ENCODE measurements around the gene TBCK.

The TBCK gene

DNA sequence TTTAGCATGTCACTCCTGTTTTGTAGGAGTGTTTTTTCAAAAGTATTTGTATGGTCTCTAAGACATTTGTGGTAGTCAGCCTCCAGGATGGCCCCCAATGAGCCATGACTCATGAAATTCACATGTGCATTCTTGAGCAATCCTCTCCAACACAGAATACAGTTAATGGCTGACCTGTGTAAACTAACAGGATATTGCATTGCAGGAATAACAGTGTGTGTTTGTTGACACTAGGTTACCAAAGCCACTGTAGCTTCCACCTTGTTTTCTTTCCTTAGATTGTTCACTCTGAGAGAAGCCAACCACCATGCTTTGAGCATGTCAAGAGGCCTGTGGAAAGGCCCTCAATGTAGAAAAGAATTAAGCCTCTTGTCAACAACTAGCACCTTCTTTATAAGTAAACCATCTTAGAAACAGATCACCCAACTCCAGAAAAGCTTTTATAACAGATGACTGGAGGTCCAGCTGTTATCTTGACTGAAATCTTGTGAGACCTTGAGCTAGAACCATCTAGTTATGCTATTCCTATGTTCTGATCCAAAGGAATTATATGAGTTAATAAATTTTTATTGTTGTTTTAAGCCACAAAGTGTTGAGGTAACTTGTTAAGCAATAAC is 28.5 kb downstream of the TBCK start:
- peak; percentile 52 for DNase-seq (ENCODE audit: low spot score)

DNA sequence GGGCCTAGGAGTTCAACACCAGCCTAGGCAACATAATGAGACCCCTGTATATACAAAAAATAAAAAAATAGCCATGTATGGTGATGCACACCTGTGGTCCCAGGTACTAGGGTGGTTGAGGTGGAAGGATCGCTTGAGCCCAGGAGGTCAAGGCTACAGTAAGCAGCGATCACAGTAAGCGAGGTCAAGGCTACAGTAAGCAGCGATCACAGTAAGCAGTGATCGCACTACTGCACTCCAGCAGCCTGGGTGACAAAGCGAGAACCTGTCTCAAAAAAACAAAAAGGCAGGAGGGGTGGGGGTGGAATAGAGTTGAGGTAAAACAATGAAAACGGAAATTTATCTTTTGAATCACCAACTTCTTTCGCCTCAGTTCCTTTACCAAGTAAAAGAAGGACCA is 29.4 kb downstream of the TBCK start:
- no peak for DNase-seq (ENCODE audit: low spot score)

DNA sequence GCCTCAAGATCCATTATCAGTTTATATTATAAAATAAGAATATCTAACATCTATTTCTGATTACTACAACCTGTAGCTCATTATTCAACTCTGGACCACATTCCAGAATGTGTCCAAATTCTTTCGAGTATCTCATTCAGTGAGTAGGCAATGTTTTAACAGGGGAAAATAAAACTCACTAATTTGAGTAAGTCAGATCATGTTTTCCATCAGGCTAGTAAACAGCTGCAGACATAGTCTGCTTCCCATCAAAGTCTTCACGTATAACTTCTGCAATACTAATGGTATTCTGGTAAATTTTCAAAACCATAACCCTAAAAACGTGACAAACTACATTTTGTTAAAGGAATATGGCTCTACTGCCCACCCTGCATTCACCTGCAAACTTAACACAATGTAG is 31.8 kb downstream of the TBCK start:
- DNase-seq (ENCODE audit: low spot score): no peak

DNA sequence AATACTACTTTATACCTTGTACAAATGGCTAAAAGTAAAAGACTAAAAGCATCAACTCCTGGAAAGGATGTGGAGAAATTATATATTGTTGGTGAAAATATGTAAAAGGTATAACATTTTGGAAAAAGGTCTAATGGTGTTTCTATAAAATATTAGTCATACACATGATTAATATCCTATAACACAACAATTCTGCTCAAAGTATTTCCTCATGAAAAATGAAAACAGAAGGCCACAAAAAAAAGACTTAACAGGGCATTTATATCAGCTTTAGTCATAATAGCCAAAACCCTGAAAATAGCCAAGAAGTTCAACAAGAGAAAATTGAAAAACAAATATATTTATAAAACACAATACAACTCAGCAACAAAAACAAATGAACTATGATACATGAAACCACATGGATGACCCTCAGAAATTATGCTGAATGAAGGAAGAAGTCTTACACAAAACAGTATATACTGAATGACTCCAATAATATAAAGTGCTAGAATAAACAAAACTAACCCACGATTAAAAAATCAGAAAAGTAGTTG is 38.8 kb downstream of the TBCK start:
- DNase-seq (ENCODE audit: low spot score): no peak

DNA sequence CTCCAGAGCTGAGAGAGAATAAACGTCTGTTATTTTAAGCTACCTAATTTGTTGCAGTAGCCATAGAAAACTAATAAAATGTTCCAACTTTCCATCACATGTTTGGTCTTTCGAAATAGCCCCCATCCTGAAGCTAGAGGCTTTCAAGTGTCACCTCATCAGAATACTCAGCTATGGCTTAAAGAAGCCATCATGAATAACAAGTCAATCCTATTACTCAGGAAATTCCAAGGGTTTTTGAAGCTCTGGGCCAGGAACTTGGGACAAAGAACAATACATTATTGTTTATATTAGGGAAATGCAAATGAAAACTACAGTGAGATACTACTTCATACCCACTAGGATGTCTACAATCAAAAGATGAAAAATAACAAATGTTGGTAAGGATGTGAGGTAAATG is 42.2 kb downstream of the TBCK start:
- no peak for DNase-seq (ENCODE audit: low spot score)

DNA sequence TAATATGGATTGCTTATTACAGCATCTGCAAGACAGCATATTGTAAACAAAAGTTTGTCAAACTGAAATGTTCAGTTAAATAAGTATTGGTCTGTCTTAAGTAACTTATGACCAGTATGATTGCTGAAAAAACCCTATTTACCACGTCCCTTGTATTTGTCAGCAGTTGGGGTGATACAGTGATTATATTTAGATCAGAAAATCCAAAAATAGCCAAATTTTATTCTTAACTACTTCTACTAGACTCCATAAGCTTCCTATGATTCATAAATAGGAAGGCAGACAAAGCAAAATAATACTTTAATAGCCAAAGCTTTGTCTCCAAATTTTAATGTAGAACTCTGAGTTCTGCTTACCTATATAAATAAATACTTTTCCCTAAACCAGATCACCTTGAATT is 45.3 kb downstream of the TBCK start:
- no peak for DNase-seq (ENCODE audit: low spot score)

DNA sequence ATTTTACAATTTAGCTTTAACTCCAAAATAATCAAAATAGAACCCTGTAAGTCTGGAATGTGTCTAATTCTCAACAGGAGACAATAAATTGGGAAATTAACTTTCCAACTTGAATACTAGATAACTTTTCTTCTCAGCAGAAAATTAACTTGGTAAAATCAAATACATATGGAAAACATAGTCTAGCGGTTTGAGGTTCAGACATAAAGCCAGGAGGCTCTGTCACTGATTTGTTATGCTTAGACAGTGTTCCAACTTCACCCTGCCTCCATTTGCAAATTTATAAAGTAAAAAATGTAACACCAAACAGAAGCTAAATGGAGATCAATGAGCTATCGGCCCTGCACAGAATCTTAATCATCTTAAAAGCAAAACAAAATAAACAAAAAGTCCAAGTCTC is 46.3 kb downstream of the TBCK start:
- no peak for DNase-seq (ENCODE audit: low spot score)

DNA sequence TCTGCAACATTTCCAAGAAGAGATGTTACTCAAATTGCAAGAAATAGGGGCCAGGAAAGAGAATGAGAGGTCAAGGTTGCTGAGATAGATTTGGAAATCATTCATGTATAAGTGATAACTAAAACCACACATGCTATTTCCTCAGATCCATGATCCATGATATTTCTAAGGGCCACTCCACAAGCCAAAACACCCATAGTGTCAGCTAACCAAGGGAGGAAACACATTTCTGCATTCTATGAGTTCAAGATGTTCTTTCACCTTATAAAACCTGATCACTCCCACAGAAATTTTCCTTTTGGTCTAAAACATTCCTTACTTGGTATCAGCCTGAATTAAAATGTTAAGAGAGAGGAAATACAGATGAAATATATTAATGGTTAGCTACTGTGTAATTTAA is 47.2 kb downstream of the TBCK start:
- no peak for DNase-seq (ENCODE audit: low spot score)

DNA sequence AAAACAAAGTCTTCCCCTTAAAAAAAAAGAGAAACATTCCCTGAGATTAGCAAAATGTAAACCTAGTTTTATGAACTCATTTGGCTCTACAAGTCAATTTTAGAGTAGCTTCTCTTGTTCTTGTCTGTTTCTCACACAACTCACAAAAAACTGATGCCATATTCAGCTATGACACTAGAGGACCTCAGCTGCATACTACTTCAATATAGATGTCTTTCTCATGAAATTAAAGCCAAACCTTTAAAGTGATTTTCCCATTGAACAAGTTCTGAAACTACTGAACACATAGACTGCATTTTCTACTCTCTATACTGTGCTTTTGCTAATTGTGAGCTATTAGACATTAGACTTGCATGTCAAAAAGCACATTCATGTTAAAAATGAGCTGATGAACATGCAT is 49.8 kb downstream of the TBCK start:
- DNase-seq (ENCODE audit: low spot score): peak; percentile 46

DNA sequence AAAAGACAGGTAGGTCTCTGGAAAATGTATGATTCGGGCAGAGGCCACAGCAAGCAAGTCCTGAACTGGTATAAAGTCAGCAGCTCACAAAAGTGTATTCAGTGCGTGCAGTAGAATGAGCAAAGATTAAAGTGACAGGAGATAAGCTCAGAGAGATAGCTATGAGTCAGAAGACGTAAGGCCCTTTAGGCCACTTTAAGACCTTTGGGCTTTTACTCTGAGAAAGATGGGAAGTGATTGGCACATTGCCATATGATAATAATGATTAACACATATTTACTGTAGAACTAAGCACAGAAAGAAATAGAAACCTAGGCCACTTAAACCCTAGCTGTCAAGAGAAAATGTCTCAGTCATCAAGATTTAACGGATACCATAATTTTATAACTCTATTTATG is 51.7 kb downstream of the TBCK start:
- DNase-seq (ENCODE audit: low spot score): no peak

DNA sequence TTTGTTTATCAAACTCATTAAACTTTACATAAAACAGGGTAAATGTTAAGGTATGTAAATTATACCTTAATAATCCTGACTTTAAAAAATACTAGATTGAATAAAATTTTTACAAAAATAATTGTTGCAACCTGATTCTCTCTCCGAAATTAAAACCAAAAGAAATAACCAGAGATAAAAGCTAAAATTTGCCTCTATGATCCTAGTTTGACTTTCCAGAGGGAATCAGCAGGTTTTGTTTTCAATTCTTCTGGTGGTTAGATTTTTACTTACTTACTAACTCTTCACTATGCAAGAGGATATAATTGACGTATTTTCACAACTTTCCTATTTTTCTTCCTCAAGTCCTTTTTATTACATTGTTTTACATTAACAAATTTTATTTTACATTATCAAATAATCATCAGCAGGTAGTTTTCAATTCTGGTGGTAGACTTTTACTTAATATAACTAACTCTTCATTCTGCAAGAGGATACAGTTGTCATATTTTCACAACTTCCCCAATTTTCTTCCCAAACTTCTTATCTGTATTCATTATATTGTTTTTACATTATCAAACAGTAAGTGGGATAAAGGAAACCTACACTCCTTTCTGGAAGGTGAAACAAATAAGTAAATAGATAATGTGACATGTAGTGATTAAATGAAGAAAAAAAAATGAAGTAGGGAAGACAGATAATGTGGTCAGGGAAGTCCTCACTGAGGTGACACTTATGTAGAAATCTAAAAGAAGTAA is 52.2 kb downstream of the TBCK start:
- no peak for DNase-seq (ENCODE audit: low spot score)

DNA sequence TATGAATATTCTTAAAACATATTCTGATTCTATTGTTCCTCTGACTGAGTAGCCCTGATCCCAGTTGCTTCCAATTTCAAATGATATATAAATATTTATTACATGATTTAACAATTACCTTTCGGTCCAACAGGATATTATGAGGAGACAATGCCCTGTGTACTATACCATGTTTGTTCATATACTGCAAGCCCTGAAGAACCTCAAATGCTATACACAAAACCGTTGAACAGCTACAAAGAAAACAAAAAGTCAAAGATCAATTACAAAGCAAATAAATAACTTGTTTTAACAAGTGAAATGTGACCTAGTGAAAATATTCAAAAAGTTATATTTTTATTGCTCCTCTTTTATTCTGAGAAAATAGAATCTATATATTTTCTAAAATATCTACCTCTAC is 54.0 kb downstream of the TBCK start:
- no peak for DNase-seq (ENCODE audit: low spot score)

DNA sequence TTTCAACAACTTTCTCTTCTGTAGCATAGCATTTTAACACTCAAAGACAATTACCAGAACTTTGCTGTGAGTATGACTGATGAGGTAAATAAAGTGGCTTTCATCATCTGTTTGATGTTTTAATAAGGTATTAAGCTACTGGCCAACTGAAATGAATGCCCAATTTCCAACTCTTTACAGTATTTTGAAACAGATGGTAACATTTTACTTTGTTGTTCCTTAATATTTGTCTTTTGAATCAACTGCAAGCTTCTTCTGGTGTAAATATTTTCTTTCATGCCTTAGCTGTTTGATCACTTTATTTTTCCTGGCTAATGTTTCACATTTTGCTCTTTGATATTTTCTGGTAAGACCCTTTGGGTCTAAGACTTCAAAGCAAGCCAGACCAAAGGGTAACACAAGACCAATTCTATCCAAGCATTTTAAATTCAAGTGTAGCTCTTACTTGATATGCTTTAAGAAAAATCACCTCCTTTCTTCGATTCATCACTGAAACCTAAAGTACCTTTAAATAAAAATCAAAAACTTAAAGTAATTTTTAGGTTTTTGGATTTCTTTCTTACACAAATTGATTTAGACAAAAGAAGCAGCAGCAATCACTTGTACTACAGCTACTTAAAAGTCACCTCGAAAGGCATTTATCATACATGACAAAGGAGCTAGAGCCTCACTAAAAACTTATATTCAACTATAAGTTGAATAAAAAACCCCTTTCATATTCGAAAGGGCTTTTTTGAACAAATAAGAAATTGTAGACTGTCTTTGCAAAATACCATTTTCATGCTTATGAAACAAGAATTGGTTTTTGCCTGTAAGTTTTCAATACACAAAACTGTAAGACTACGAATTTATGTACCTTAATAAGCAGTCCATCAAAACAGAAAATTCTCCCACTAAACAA is 57.6 kb downstream of the TBCK start:
- DNase-seq (ENCODE audit: low spot score): peak; percentile 25

DNA sequence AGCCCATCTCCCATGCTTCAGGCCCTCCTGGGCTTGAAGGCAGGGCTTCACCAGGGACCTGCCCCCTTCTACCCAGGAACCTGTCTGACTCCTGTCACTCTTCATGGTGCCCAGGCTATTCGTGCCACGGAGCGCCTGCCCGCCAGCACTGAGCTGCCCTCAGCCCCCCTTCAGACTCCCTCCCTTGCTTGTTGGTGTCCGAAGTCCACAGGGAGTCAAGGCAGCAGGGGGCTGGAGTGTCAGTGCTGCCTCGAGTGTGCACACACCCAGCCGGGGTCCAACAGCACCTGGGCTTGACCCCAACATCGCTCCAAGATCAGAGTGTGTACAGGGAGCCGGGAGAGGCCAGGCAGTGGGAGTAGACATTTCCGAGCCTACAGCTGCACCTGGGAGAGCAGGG is 59.8 kb downstream of the TBCK start:
- no peak for DNase-seq (ENCODE audit: low spot score)

DNA sequence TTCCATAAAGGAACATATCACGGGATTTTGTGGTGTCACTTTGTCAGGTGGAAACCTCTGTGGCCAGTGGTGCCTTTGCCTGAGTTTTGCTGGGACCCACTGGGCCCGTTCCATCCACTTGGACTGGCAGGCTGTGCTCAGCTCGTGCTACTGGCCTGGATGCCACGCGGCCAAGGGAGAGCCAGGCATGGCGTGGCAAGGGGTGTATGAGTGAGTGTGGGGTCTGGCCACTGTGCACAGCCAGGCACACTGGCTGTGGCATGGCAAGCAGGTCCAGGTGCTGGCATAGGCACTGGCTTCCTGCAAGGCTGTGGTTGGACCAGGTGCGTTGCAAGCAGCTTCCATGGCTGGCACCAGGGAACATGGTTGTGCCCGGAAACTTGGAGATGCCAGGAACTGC is 60.8 kb downstream of the TBCK start:
- DNase-seq (ENCODE audit: low spot score): no peak

DNA sequence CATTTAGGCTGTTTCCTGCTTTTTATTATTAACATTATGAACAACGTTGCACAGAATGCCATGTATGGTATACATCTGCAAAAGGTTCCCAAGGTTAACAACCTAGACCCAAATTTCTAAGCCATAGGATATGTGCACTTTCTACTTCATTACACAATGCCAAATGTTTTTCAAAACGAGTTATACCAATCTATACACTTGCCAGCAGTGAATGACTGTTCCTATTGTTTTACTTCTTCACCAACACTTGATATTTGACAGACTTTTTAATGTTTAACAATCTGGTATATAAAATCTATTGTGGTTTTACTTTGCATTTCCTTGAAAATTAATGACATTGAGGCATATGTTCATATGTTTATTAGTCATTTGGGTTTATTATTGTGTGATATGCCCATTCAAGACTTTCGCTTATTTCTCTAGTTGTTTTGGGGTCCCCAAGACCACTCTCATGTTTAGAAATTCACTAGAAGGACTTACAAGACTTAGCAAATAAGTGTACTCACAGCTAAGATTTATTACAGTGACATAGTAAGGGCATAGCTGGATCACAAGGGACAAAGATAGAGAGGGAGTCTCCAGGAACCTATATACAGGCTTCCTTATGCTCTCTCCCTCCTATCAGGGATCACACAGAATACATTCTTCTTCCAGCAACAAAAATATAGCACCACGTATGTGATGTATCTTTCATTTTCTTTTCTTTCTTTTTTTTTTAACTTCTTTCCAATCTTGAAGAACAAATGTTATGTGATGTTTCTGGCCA is 62.5 kb downstream of the TBCK start:
- DNase-seq (ENCODE audit: low spot score): no peak

DNA sequence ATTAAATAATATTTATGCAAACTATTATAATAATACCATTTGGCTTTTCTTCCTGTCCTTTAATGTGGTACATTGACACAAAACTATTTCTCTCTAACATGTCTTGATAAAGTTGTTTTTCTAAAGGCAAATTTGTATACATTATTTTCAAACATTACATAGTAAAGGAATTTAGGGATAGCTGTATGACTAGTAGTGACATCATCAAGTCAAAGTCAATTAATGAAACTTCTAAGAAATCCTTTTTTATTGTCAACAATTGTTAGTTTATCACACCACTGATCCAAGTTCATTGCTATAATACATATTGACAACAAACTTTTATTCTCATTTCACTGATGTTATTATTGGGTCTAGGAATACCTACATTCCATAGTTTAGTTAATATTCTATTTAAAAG is 68.4 kb downstream of the TBCK start:
- DNase-seq (ENCODE audit: low spot score): no peak

DNA sequence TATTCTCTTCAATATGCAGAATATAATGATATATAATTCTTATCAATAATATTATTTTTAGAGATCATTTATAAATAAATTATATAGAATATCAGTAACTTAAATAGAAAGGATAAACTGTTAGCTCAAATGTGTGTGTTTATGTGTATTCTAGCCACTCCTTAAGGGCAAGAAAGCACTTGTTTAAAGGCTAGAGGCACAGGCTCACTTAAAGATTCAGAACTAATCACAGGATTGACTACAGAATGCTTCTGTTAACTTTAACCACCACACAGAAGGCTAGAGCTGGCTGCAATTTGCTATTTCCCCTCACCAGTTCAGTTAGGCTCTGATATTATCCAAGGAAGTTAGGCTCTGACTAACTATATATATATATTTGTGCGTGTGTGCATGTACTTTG is 69.6 kb downstream of the TBCK start:
- DNase-seq (ENCODE audit: low spot score): no peak

DNA sequence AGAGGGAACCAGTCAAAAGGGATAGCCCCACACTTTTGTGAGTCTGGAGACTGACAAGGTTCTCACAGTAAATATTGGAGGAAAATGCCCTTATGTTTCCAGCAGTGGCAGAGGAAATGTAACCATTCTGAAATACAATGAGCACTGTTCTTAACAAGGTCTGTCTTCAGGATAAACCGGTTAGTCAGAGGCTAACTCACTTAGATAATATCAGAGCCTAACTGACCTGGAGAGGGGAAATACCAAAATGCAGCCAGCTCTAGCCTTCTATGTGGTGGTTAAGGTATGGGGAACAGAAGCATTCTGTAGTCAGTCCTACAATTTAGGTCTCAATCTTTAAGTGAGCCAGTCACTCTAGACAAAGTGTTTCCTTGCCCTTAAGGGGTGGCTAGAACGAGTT is 70.8 kb downstream of the TBCK start:
- no peak for DNase-seq (ENCODE audit: low spot score)

DNA sequence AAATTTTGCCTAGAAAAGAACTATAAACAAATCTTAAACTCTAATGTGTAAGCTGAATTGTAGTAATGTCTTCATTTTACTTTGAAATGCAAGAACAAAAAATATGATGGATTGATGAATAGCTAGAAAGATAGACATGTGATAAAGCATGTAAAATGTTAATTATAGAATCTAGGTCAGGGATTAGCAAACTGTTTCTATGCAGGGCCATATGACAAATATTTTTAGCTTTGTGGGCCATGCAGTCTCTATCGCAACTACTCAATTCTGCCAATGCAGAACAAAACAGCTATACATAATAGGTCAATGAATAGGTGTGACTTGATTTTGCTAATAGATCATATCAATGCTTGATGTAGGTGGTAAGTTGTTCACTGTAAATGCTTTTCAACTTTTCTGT is 75.3 kb downstream of the TBCK start:
- DNase-seq (ENCODE audit: low spot score): no peak

DNA sequence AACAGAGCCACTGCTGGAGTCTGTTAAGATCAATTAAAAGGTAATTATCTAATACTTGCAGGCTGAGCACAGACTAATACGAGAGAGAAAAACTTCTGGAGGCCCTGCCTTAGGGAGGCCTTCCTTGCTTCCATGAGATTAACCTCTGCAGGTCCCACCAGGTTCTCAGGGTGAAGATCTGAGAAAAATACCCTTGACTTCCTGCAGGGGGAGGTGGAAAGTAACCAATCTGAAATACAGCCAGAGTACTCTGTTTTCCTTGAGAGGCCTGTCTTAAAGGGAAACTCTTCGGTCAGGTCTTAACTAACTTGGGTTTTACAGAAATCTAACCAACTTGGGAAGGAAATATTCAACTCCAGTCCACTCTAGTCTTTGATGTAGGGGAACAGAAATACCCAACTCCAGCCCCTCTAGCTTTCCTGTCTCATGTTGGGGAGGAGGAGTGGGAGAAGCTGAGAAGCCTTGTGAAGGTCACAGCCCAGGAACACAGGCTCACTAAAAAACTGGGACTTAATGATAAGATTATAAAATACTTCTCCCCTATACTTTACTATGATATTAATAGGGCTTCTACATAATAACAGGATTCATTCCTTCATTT is 77.1 kb downstream of the TBCK start:
- peak; percentile 59 for DNase-seq (ENCODE audit: low spot score)

DNA sequence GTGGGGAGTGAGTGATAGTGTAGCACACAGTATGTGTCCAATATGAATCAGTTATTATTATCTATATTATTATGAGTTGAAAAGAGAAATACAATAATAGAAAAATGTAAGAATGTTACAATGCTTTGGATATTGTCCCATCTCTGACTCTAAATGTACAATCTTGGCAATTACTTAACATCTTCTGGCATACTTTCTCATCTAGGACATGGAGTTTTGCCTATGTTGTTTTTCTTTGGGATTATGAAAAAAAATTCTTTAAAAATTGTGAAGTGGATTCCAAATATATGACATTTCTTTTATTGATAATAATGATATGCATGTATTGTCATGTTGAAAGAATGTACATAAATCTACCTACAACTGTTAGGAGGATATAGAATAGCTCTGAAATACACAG is 84.1 kb downstream of the TBCK start:
- no peak for DNase-seq (ENCODE audit: low spot score)
